ENCODE measurements around the gene BLZF1.
"Not testable (repeated sequence)": the region's sequence is repeated elsewhere in the genome, so short reads cannot be mapped to it uniquely, and the experiment has no call there.

Gene BLZF1

GRCh38 chr1:169383449-169383848 lies 15.5 kb downstream of the BLZF1 start:
- no peak for DNase-seq (ENCODE audit: low spot score)
- TF ChIP-seq CTCF (IDR thresholded peaks at IDR 0.05; ENCODE audit: extremely low read depth, missing control alignments) = no peak

DNA sequence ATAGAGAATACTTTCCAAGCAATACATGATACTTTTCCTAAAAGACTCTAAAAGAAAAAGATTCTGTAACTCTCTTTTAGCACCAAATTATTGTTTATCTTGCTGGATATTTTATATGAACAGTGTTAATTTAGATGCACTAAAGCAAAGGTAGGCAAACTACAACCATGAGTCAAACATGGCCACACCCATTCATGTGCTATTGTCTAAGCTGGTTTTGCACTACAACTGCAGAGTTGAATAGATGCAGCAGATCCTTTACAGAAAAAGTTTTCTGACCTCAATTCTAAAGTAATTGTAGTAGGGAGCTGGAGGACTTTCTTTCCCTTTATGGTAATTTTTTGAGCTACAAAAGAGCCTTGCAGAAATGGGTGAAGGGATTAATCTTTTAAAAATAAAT lies 19.4 kb downstream of the BLZF1 start:
- no peak for DNase-seq (ENCODE audit: low spot score)
- no peak for TF ChIP-seq CTCF (IDR thresholded peaks at IDR 0.05; ENCODE audit: extremely low read depth, missing control alignments)

DNA sequence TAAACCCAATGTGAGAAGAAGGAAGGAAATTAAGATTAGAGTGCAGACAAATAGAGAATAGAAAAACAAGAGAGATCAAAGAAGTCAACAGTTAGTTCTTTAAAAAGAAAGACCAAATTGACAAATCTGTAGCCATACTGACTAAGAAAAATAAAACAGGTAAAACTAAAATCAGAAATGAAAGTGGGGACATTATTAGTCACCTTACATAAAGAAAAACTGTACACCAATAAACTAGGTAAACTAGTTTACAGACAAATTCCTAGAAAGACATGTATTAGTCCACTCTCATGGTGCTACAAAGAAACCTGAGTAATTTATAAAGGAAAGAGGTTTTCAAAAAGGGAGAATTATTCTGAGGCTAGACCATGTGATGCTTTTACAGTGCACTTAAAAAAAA lies 22.3 kb downstream of the BLZF1 start:
- no peak for TF ChIP-seq CTCF (IDR thresholded peaks at IDR 0.05; ENCODE audit: extremely low read depth, missing control alignments)
- peak; percentile 5 for DNase-seq (ENCODE audit: low spot score)

GRCh38 chr1:169392406-169392805 lies 24.4 kb downstream of the BLZF1 start:
- DNase-seq (ENCODE audit: low spot score) = no peak
- no peak for TF ChIP-seq CTCF (IDR thresholded peaks at IDR 0.05; ENCODE audit: extremely low read depth, missing control alignments)

DNA sequence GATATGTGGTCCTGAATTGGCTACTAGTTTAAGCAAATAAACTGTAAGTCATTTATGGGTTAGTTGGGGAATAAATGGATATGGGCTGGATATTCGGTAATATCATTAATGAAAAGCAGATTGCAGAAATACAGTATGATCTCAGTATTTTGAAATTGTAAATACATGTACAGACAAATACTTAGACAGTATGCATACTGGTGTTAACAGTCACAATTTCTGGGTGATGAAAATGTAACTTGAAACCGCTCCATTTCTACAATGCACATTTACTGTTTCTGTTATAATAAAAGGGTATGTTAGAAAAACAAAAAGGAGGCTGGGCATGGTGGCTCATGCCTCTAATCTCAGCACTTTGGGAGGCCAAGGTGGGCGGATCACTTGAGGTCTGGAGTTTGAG lies 28.0 kb downstream of the BLZF1 start:
- no peak for DNase-seq (ENCODE audit: low spot score)
- TF ChIP-seq CTCF (IDR thresholded peaks at IDR 0.05; ENCODE audit: extremely low read depth, missing control alignments) = no peak

- not testable (repeated sequence) for DNase-seq (ENCODE audit: low spot score)
These were observed 34.6 kb downstream of the BLZF1 start for GRCh38 chr1:169402578-169402977.

GRCh38 chr1:169408340-169408739 lies 40.3 kb downstream of the BLZF1 start:
- not testable (repeated sequence) for DNase-seq (ENCODE audit: low spot score)

DNA sequence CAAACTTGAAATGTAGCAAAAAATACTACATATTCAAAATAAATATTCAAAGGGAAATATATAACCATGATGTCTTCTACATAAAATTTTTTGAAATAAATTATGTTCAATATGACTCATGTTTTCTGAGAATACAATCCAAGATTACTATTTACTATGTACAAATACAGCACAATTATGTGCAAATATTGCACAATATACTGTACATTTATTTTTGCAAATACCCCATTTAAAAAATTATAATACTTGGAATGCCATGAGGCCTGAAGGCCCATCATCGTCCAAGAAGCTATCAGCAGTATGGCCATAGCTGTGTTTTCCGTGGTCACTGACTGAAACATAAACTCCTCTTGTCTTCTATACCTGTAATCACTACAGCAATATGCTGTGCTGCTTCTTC lies 47.0 kb downstream of the BLZF1 start:
- no peak for TF ChIP-seq CTCF (IDR thresholded peaks at IDR 0.05; ENCODE audit: extremely low read depth, missing control alignments)
- no peak for DNase-seq (ENCODE audit: low spot score)

GRCh38 chr1:169421309-169421708 lies 53.3 kb downstream of the BLZF1 start:
- no peak for DNase-seq (ENCODE audit: low spot score)
- TF ChIP-seq CTCF (IDR thresholded peaks at IDR 0.05; ENCODE audit: extremely low read depth, missing control alignments) = no peak

All from GM20000 (cell line).